HG03442 (cell line): ENCODE measurements around the gene ENOX1.
"Not testable (repeated sequence)": the region's sequence is repeated elsewhere in the genome, so short reads cannot be mapped to it uniquely, and the experiment has no call there.

Experiments used
- ATAC-seq: cut with Tn5 transposase; IDR thresholded peaks from one replicate; pipeline ENCODE4 v1.9.1; 2021; ENCODE audit warnings: mild to moderate bottlenecking, moderate library complexity; ENCODE audit not compliant: unreplicated experiment

The ENOX1 gene

DNA sequence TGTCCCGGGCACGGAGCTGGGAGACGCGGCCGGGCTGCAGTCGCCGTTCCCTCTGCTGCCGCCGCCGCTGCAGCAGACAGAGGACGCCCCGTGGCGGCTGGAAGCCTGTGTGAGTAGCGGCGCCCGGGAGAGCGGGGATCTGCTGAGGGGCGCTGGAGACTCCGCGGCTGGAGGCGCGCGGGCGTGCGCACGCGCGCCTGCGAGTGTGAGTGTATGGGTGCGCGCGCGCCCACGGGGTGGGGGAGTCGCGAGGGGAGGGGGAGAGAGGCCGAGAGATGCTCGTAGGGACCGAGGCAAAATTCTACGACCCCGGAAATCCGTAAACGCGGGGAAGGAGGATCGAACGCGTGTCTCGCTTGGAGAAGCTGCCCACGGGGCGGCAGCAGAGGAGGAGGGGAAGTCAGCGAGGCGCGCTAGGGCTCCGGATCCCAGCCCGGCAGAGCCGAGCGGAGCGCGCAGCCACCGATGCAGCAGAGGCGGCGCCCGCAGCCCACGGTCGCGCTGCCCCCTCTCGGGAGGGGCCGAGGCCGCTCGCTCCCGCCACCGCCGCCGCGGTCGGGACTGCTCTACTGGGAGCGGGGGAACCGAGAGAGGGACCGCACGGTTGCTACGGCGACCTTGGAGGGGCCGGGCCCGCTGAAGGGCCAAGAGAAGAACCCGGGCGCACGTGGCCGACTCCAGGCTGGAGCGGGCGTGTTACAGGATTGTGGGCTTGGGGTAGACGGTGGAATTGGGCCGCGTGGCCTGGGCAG is at the start of gene ENOX1:
Gene ENOX1 (minus strand): TSS at position 207 of the 752 bp plus-strand sequence.
- peak; percentile 57 for ATAC-seq

DNA sequence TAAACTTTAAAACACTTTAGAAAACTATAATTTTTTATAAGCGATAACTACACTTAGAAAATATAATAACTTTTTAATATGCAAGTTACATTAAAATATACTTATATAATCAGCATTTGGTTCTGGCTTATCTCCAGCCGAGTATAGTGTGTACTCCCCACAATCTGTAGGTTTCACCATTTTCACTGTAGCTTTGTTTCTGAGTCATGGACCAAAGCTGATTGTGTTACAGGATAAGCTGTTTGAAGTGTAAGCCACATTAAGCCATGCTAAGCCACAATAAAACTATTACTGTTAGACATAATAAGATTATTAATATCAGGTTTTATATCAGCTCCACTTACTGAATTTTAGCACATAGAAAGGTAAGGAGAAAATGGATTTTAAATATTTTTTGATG is 48.9 kb upstream of the ENOX1 start:
- ATAC-seq, result no peak

DNA sequence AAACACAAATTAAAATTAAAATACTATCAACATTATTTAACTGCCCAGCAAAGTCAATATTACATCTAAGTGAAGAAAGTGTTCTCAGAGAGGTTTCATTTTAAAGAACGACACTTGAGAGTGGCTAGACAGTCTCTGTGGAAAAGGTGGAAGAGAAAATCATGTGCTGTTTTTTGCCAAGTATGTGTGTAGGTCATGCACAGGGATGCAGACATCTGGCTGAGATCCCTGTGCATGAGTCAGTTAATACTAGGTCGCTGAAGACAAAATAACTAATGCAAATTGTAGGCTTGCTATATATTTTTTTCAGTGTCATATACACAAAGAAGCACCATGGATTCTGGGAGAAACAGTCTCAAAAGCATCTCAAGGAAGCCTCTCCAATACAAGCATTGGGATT is 44.3 kb upstream of the ENOX1 start:
- no peak for ATAC-seq

DNA sequence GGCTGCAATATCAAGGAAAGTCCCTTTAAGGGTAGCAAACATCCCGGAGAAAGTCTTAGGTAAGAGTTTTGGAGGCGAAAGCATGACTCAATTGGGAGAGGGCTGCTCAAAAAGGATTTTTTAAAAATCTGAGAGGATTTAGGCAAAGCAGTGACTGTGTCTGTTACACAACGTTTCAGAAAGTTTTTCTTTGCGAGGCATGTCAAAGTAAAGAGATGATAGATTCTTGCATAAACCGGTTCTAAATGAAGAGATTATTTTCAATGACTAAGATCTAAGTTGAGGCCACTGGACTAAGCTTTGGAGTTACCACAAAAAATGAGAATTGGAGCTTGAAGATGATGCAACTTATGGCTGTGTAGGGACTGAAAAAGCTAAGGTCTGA is 43.7 kb upstream of the ENOX1 start:
- no peak for ATAC-seq

DNA sequence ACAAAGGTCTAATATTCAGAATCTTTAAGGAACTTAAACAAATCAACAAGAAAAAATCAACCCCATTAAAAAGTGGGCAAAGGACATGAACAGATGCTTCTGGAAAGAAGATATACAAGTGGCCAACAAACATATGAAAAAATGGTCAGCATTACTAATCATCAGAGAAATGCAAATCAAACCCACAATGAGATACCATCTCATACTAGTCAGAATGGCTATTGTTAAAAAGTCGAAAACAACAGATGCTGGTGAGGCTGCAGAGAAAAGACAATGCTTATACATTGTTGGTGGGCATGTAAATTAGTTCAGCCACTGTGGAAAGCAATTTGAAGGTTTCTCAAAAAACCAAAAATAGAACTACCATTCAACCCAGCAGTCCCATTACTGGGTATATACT is 37.9 kb upstream of the ENOX1 start:
- ATAC-seq, result not testable (repeated sequence)

DNA sequence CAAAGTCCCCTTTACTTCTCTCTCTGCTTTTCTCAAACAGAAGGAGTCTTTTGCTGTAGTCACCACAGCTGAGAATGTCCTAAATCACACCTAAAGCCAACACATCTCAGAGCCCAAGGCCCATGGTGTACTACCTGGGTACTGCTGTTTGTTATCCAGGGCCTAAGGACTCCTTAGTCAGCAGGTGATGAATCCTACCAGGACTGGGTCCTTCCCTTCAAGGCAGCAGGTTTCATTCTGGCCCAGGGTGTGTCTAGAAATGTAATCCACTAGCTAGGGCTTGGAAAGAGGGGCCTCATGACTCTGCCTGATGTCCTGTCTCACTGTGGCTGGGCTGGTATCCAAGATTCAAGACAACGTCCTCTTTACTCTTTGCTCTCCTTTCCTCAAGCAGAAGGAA is 36.2 kb upstream of the ENOX1 start:
- ATAC-seq, result no peak

DNA sequence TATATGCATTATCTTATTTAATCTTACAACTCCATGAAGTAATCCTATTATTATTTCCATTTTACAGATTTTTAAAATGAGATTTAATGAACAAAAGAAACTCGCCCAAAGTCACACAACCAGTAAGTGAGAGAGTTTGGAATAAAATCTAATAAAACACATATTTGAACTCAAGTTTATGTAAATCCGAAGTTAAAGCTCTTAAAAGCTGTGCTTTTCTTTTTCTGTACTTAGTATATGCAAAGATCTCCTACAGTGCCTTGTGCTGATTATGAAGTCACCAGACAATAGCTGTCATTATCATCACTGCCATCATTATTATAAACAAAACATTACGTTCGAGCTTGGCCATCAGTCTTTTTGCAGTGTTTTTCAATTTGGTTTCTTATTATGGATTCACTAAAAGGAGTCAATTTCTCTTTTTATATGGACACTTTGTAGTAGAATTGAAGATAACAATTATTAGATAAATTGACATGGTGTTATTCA is 29.7 kb upstream of the ENOX1 start:
- no peak for ATAC-seq

DNA sequence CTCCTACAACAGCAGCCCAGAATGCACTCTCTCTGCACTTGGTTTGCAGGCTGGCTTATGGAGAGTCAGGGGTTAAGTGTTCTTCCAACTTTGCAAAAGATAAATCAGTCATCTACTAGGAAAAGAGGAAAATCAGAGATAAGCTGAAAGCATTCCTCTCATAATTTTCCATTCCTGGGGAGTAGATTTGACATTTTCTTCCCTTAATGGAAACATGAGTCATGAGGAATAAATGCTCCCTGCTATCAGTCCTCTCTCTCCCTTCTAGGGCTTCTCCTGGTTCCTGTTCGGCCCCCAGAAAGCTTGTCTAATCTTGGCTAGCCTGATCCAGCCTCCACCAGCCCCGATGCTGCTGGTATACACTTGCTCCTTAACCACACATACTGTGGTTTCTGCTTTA is 28.4 kb upstream of the ENOX1 start:
- ATAC-seq, result no peak

DNA sequence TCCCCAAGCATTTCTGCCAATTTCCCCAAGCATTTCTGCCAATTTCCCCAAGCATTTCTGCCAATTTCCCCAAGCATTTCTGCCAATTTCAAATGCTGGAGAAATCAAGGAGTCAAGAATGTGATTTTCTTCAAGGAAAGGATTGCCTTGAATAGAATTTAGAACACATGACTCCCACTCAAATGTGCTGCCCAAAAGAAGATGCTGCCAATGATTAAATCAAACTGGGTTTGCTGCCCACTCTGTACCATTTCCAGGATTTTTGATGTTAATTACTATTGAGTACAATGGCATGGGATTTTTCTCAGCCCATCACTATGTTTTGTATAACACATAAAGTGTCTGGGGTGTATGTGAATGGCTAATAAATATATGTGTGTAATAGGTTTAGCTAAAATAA is 21.9 kb upstream of the ENOX1 start:
- no peak for ATAC-seq

DNA sequence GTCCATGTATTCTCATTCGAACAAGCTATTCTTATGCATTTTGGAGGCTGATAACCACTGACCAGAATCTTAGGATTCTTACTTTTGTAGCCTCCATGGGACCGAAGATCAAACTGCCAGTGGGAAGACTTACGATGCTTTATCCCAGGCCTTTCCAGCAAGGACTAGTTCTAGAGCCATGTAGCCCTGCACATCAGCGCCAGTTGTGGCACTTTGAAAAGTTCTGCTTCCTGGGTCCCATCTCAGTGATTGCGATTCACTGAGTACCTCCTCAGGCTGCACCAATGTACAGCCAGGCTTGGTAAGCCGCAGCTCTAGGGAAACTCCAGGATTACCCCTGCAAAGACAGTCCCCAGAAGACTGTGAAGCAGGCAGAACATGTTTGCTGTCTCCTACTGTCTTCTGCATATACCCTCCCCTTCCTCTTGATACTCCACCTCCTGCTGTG is 18.9 kb upstream of the ENOX1 start:
- ATAC-seq, result no peak

DNA sequence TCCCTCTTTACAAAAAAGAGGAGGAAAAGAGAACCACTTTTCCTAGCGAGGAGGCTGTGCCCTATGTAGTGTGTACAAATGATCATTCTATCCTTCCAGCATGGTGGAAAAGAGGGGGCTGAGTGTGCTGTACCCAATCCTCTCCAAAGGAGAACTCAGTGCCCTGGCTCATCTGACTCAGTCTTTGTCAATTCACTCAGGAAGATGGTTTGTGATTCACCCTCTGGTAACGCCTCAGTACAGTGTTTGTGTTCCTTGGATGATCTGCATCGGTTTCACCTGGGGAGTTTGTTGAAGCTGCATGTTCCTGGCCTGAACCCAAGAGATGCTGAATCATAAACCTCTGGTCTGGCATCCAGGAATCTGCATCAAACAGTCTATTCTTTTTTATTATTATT is 18.3 kb upstream of the ENOX1 start:
- no peak for ATAC-seq

DNA sequence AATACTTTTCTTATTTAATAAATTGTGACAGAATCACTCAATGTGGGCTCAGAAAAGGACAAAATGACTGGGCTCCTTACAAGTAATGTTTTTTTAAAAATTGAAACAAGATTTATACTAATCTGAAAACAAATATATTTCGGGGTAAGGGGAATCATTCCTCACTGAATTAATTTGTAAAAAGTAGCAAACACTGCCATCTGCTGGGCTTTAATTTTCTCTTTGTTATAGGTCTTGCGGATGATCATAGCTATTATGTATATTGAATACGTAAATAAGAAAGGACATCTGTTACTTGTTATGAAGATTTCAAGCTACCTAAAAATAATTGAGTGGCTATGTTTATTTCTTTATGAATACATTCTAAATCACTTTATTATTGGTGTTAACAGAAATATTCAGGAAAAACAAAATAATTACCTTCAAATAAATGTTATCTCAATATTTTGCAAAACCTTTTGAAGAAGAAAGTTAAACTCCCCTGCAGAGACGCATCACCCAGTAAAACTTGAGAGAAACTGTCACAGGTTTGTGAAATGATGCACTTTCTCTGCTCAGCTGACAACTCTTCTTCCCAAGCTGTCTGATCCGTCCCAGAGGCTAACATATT is 17.8 kb upstream of the ENOX1 start:
- ATAC-seq, result no peak

DNA sequence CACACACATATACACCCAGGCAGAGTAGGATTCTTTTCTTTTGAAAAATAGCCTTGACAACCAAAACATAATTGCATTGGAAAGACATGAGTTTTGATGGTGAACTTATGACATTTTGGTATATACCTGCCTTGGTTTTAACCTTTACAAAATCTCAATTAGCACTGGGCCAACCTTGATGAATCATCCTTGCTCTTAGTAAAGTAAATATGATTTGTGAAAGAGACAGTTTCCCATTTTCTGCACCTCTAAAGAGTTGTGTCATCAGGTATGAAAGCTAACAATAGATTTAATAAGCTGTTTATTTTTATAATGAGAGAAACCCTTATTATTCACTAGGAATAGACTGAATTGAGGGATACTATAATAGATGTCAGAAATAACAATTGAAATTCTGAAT is 15.7 kb upstream of the ENOX1 start:
- no peak for ATAC-seq

DNA sequence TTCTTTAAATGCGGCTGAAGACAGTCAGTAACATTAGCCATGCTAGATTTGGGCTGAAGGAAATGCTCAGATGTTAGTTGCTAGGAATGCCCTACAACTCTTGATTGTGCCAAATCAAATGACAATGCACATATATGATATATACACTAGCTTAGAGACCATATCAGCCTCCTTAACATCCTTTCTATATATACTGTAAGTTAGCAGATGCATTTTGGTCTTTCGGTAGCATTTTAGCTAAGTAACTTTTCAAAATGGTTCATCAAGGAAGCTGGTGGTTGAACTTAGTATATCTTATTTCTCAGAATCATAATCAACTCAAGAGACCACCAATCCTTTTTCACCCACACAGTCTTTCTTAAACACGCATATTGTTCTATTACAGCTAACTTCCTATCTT is 14.1 kb upstream of the ENOX1 start:
- no peak for ATAC-seq

DNA sequence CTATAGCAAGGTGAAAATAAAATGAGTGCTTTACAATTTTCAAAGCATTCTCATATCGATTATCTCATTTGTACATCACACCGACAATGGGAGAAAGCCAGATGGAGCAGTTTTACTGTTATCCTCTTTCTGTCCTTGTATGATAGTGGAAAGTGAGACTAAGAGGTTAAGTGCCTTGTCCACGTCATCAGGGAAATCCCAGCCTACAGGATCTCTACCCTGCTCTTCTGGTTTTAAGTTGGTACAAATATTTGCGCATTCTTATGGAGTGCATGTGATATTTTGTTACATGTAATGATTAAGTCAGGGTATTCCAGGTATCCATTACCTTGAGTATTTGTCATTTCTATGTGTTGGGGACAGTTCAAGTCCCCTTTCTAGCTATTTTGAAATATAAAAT is 12.4 kb upstream of the ENOX1 start:
- no peak for ATAC-seq

DNA sequence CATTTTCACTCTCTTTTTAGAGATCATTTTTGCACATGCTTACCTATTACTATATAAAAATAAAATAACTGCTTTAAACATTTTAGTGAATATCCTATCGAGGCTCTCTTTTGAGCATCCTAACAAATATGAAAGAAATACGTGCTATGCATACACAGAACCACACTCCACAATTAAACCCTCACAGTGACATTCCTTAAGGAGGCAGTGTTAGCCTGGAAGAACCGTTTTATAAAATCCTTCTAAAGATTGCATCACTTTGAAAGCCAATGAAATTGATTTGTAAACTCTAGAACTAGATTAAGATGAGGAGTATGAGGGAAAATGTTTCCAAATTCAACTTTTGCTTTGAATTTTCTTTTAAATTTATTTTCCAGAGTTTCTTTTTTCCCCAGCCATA is 11.1 kb upstream of the ENOX1 start:
- ATAC-seq, result no peak

DNA sequence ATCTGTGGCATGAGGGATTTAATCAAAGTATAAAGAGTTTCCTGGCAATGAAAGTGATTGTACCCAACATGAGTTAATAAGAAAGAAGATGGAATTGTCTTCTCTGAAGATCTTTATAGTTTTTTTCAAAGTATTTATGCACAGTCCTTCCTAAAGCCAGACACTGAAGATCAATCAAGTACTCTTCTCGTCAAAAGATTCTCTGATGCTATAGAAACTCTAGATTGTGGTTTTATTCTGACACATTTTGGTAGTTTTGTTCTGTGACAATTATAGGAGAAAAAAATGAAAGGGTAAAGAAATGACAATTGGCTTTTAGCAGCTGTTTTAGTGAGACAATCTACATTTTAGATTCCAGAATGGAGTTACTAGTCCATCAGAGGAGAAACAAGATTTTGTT is 10.4 kb upstream of the ENOX1 start:
- no peak for ATAC-seq

DNA sequence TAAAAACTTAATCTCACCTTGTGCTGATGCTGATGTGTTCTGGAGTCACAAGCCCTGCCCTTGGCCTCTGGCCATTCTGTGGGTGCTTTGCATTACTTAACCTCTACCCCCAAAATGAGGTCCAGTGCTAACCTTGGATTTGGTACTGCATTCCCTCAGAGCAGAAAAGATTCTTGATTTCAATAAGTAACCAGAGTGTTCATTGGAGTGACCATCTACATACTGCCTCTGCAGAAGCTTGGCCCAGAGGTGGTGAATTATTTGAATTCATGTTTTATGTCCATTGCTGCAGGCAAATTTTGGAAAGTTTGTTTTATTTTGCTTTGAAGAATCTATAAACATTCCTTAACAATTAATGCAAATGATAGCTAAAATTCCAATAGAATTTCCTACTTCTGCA is 7.6 kb upstream of the ENOX1 start:
- no peak for ATAC-seq

DNA sequence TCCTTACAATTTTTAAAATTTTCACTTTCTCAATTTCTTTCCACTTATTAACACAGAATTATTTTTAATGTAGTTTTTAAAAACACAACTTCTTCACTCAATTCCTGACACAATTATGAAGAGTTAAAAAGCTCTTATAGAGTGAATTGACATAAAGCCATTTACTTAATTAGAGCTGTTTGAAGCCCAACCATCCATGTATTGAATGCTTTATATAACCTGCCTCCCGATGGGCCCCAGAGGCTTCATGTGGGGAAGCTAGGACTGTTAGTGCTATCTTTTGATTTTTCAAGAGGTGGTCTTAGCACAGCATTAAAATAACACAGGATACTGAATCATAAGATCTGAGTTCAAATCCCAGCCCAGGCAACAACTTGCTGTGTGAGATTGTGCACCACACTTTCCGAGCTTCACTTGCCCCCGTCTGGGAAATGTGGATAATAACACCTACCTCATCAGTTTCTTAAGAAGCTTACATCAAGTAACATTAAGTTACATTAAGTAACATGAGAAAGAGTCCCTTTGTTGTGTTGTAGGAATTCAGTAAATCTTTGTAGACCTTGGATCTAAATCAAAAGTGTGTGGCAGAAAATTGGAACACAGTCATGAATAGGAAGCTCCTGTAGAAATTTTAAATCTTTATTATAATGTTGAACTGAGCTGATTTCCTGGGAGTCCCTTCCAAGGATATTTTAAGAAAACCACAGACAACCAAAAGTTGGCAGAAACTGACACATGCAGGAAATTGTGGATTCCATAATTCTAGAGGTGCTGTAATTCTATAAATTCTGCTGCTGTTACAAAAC is 5.5 kb upstream of the ENOX1 start:
- ATAC-seq, result no peak

DNA sequence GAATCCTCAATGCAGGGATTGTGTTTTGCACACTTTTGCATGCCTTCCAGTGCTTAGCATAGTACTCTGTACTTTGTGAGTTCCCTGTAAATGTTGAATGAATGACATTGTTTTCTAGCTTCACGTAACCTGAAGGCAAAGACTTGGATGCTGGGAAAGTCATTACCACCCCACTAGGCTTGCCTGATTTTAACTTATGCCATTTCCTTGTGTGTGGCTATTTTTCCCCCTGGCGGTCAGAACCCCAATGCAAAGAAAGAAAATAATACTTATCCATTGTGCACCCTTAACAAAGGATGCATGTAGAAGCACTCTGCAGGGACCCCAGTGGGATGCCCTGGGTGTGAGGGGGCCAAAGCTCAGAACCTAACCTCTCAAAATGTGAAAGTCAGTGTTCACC is 1.2 kb upstream of the ENOX1 start:
- no peak for ATAC-seq

DNA sequence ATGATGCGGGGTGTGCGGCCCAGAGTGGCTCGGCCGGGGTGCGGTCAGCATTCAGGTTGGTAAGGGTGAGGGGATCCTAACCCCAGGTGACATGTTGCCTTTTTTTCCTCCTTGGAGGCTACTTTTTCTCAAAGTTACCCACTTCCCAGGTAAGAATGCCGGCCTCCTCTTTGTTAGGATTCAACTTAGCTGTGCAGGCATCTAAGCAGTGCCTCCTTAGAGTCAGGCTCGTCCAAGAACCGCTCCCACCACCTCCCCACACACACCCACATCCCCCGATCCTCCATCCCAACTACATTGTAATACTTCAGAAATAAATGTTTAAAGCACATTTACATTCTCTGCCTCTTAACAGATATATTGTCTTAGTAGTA is 733 bp upstream of the ENOX1 start:
- no peak for ATAC-seq

DNA sequence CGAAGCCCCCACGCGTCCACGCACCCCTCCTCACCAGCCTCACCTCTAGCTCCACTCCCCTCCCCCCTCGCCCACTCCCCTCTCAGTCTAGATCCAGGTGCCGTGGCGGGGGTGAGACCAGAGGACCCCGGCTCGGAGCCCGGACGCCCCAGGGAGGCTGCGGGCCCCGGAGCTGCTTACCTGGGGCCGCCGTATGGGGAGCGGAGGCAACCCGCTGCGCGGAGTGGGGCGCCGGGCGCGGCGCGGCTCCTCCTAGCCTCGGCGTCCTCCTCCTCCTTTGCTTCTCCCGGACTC is 353 bp downstream of the ENOX1 start:
- ATAC-seq, result no peak
